GM12874 (cell line): ENCODE results near the gene ANKS1B.

Experiments
- TF ChIP-seq, protein P1 (sequence below): IDR thresholded peaks from 2 replicates; pipeline ENCODE4 v1.5.1; 2011; ENCODE audit warnings: low read depth, mild to moderate bottlenecking, control low read depth, low read length, moderate library complexity; ENCODE audit not compliant: insufficient read depth

ANKS1B gene

DNA sequence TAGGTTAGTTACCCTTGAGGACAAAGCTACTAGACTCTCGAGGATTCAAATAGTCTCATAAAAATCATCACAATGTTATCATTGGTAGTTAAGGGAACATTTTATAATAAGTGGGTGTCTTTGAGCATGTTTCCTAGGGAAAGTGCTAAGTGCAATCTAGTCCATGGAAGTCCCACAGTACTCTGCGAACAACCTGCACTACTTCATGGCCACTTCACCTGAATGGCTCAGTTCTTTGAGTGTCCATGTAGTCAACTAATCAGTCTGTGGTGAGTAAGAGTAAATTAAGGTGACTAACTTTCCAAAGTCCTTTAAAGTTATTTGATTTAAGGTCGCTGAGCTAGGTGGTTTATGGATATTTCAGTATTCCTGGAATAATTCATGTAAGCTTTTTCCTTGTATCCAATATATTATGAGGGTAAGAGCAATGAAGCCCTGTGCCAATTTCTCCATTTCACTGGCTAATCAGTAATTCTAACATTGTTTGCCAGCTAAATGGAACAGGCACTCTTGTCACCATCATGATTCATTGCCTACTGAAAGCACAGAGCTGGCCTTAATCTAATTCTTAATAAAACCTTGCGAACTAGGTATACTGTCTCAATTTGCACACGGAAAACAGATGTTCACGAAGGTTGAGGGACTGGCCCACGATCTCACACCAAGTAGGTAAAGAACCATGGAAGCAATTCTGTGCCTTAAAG, 844.6 kb downstream of the ANKS1B start:
- TF ChIP-seq, protein P1, sequence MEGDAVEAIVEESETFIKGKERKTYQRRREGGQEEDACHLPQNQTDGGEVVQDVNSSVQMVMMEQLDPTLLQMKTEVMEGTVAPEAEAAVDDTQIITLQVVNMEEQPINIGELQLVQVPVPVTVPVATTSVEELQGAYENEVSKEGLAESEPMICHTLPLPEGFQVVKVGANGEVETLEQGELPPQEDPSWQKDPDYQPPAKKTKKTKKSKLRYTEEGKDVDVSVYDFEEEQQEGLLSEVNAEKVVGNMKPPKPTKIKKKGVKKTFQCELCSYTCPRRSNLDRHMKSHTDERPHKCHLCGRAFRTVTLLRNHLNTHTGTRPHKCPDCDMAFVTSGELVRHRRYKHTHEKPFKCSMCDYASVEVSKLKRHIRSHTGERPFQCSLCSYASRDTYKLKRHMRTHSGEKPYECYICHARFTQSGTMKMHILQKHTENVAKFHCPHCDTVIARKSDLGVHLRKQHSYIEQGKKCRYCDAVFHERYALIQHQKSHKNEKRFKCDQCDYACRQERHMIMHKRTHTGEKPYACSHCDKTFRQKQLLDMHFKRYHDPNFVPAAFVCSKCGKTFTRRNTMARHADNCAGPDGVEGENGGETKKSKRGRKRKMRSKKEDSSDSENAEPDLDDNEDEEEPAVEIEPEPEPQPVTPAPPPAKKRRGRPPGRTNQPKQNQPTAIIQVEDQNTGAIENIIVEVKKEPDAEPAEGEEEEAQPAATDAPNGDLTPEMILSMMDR = no peak

DNA sequence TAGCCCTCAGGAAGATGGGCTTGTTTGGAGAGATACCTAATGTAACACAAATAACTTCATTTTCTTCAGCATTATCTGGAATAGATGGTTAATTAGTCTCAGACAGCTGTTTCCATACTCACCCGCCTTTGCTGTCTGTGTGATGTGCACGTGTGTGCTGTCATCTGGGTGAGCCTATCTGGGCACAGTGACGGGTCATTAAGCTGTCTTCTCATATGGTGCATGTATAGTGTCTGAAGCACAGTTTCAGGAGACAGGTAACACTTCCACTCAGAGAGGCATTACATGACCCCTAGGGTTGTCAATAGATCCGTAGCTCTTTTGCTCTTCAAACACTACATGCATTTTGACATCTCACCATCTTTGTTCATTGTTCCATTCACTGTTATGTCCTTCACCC, 846.3 kb downstream of the ANKS1B start:
- TF ChIP-seq, protein P1 = no peak

DNA sequence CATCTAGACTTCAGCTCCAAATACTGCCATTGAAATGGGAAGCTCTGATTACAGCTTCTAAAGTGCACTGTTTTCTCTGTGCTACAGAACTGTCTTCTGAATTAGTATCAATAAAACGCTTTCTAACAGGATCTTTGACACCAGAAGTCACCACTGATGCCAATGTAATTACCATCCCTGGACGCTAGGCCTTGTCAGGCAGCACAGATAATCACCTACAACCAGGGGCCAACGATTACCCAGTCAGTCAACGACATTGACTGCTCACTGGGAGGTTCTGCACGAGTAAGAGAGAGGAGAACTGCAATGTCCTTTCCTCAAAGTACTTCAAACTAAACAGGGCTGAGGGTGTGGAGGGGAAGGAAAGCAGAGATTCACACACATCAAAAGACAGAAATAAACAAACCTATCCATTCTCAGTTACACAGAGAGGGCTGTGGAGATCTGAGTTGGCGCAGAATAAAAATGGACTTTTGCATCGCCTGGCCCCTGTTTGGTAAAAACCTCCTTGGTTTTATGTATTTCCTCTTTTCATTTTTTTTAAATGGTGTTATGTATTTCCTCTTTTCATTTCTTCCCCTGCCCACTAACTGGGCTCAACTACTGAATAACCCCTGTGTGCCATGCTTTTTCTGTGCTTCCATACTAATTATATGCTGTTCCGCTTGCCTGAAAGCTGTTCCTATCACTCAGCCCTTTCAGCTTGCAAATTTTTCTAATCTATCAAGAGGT, 847.4 kb downstream of the ANKS1B start:
- TF ChIP-seq, protein P1 = peak; percentile 19; the same call in 1 of the 2 replicates

DNA sequence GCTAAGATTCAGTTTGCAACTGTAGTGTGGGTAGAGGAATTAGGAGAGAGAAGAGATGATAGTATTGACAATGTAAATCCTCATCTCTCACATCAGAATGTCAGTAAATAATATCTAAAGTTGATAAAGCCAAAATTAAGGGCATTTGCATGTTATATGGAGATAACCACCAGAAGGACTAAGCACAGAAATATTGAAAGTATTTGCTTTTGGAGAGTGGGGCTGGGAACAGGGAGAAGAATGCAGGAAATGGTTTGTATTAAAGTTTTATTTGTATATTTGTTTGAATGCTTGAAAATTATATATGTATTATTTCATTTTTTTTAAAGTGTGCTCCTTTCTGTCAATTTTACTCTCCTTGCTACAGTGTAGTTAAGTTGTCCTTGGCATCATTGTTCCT, 848.2 kb downstream of the ANKS1B start:
- TF ChIP-seq, protein P1 = no peak

DNA sequence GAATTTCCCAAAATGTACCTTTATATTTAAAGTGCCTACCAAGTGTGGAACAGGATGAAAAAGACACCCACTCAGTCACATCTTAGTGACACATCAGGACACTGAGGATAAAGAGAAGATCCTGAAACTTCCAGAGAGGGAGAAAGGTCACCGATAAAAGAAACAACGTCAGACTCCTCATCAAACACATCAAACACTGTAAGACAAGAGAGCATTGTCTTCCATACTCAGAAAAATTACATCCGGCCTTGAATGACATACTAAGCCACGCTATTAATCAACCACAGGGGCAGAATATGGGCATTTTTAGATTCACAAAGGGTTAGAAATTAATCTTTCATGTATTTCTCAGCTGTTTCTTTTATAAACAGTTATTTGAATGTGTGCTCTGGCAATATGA, 849.4 kb downstream of the ANKS1B start:
- TF ChIP-seq, protein P1 = no peak

DNA sequence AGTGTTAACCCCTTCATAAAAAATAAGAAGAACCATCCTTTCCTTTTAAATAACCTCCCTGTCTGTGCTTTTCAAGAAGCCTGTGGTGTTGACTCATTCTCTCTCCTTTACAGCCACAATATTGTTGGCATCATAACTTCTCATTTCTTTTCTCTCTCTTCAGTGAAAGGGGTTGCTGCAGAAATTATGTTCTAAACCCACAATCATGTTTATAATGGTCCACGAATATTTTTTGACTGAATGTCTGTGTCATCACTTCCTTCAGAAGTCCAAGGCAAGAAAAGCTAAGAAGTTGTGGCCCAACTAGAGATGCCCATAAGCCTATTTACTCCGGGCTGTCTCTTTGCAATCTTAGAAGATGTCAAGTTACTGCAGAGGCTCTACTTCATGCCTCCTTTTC, 851.3 kb downstream of the ANKS1B start:
- TF ChIP-seq, protein P1 = no peak

DNA sequence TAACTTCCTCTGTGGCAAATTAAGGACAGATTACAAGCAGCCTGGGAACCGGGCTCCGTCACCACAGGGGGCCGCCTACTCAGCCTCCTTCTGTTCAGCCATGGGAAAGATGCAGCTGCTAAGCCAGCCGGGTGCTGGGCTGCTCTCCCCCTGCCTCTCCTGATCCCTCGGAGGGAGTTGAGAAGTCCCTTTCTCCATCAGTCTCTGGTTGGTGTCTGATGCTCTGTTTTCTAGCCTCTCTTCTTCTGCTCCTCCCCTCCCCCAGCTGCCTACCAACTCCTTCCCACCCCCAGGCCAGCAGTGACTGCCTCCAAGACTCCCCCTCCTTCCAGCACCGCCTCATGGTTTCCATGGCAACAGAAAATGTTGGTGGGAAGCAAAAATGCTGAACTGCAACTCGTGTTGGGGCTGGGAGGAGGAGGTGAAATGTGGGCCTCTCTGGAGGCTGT, 853.0 kb downstream of the ANKS1B start:
- TF ChIP-seq, protein P1 = no peak
